Progenitor cell of endocrine pancreas (in vitro differentiated cells): ENCODE measurements around the gene RNF220. TPM values are rescaled to one million over a fixed set of nuclear protein-coding genes. Genes with fewer than 3 reads are reported as not detected.

ENCODE experiments used
- DNase-seq: peaks from one replicate; pipeline ENCODE4 v3.0.0; 2021; ENCODE audit warnings: low spot score; ENCODE audit not compliant: unreplicated experiment
- H3K27ac Mint-ChIP-seq: 2 replicates; pipeline ENCODE4 v1.8.0; 2021; ENCODE audit warnings: mild to moderate bottlenecking, moderate library complexity, mixed read lengths
- H3K27me3 Mint-ChIP-seq: 2 replicates; pipeline ENCODE4 v1.8.0; 2021; ENCODE audit warnings: mixed read lengths
- H3K36me3 Mint-ChIP-seq: 2 replicates; pipeline ENCODE4 v1.8.0; 2022; ENCODE audit warnings: mixed read lengths; ENCODE audit not compliant: insufficient read depth
- H3K4me1 Mint-ChIP-seq: 2 replicates; pipeline ENCODE4 v1.8.0; 2021; ENCODE audit warnings: low read depth, mixed read lengths
- H3K4me3 Mint-ChIP-seq: 2 replicates; pipeline ENCODE4 v1.8.0; 2021; ENCODE audit warnings: low read depth, mild to moderate bottlenecking, moderate library complexity, mixed read lengths
- H3K9me3 Mint-ChIP-seq: 2 replicates; pipeline ENCODE4 v1.8.0; 2021; ENCODE audit warnings: low read depth, mixed read lengths
- CTCF ChIP-seq: fragments of 200-600 bp; sonication (generic); IDR thresholded peaks from one replicate; pipeline ENCODE4 v1.5.0; 2021; ENCODE audit warnings: antibody characterized with exemption, mild to moderate bottlenecking; ENCODE audit not compliant: unreplicated experiment
- total RNA-seq: library from RNA; stranded (reverse); gene quantifications from 2 replicates; pipeline ENCODE4 v1.2.1, GENCODE V29; 2021

Gene RNF220
- total RNA-seq, 1 donor from 2014 or later, result 85.9 TPM

GRCh38 chr1:44523593-44524591 lies 118.8 kb downstream of the RNF220 start:
- no peak overlapping the region for H3K27ac Mint-ChIP-seq

GRCh38 chr1:44524655-44525500 lies 119.8 kb downstream of the RNF220 start:
- Mint-ChIP-seq H3K4me1 (peaks cover 5% of the 10 kb centered on the region), H3K27me3 (peaks cover 10% of the 10 kb centered on the region), H3K9me3 (no peaks in the 10 kb centered on the region), H3K36me3 (no peaks in the 10 kb centered on the region), H3K27ac (no peak overlapping the region), H3K4me3 (no peak overlapping the region)
- DNase-seq, result no peak
- no peak for TF ChIP-seq CTCF

More at GRCh38 chr1:44523593-44524591, 118.8 kb downstream of the RNF220 start:
- no peak overlapping the region for H3K4me3 Mint-ChIP-seq
- TF ChIP-seq CTCF, result no peak
- H3K9me3 Mint-ChIP-seq, result no peaks in the 10 kb centered on the region
- no peak for DNase-seq
- no peaks in the 10 kb centered on the region for H3K36me3 Mint-ChIP-seq
- H3K27me3 Mint-ChIP-seq, result peaks cover 13% of the 10 kb centered on the region
- H3K4me1 Mint-ChIP-seq, result peaks cover 5% of the 10 kb centered on the region

GRCh38 chr1:44526295-44527073 lies 121.4 kb downstream of the RNF220 start:
- no peaks in the 10 kb centered on the region for H3K9me3 Mint-ChIP-seq
- no peak overlapping the region for H3K4me3 Mint-ChIP-seq
- no peaks in the 10 kb centered on the region for H3K36me3 Mint-ChIP-seq
- no peak for DNase-seq
- no peak for TF ChIP-seq CTCF
- H3K27ac Mint-ChIP-seq, result no peak overlapping the region
- peaks cover 5% of the 10 kb centered on the region for H3K4me1 Mint-ChIP-seq
- peaks cover 5% of the 10 kb centered on the region for H3K27me3 Mint-ChIP-seq

- H3K4me1 Mint-ChIP-seq, result peaks cover 8% of the 10 kb centered on the region
- no peak overlapping the region for H3K4me3 Mint-ChIP-seq
- H3K9me3 Mint-ChIP-seq, result no peaks in the 10 kb centered on the region
- no peak overlapping the region for H3K27ac Mint-ChIP-seq
- TF ChIP-seq CTCF, result no peak
- no peak for DNase-seq
- no peaks in the 10 kb centered on the region for H3K36me3 Mint-ChIP-seq
- H3K27me3 Mint-ChIP-seq, result peaks cover 12% of the 10 kb centered on the region
Observed at GRCh38 chr1:44531785-44532566, 126.9 kb downstream of the RNF220 start.
